ENCODE data around the gene SMARCB1.

SMARCB1 gene

GRCh38 chr22:23779731-23780130 is 7.0 kb upstream of the SMARCB1 start:
- Histone ChIP-seq H3K27ac (ENCODE audit: insufficient read depth, low read depth, low read length, poor library complexity, severe bottlenecking) (no peak overlapping the region), H3K9me3 (ENCODE audit: control insufficient read depth, low read length) (no peaks in the 10 kb centered on the region), H3K36me3 (ENCODE audit: control insufficient read depth, insufficient read depth, low read length) (no peaks in the 10 kb centered on the region), H3K4me1 (ENCODE audit: control insufficient read depth, insufficient read depth, low read length) (peaks cover 4% of the 10 kb centered on the region), H3K4me3 (ENCODE audit: insufficient read depth, low read depth, low read length) (no peak overlapping the region), H3K27me3 (ENCODE audit: control insufficient read depth, insufficient read depth, low read length, poor library complexity, severe bottlenecking) (no peaks in the 10 kb centered on the region)
- WGBS, 2 experiments: 94 to 96% methylated on average over 5 of the region's 5 CpGs

GRCh38 chr22:23780146-23780748 is 6.5 kb upstream of the SMARCB1 start:
- Histone ChIP-seq H3K9me3 (ENCODE audit: control insufficient read depth, low read length) (no peaks in the 10 kb centered on the region), H3K4me1 (ENCODE audit: control insufficient read depth, insufficient read depth, low read length) (no peaks in the 10 kb centered on the region), H3K4me3 (ENCODE audit: insufficient read depth, low read depth, low read length) (no peak overlapping the region), H3K27me3 (ENCODE audit: control insufficient read depth, insufficient read depth, low read length, poor library complexity, severe bottlenecking) (no peaks in the 10 kb centered on the region), H3K27ac (ENCODE audit: insufficient read depth, low read depth, low read length, poor library complexity, severe bottlenecking) (no peak overlapping the region), H3K36me3 (ENCODE audit: control insufficient read depth, insufficient read depth, low read length) (no peaks in the 10 kb centered on the region)
- 89% methylated on average over 20 of the region's 20 CpGs for WGBS, 2 experiments

GRCh38 chr22:23781065-23781464 is 5.7 kb upstream of the SMARCB1 start:
- Histone ChIP-seq H3K4me3 (ENCODE audit: insufficient read depth, low read depth, low read length) (no peak overlapping the region), H3K4me1 (ENCODE audit: control insufficient read depth, insufficient read depth, low read length) (peaks cover 1% of the 10 kb centered on the region), H3K27ac (ENCODE audit: insufficient read depth, low read depth, low read length, poor library complexity, severe bottlenecking) (no peak overlapping the region), H3K9me3 (ENCODE audit: control insufficient read depth, low read length) (no peaks in the 10 kb centered on the region), H3K27me3 (ENCODE audit: control insufficient read depth, insufficient read depth, low read length, poor library complexity, severe bottlenecking) (no peaks in the 10 kb centered on the region), H3K36me3 (ENCODE audit: control insufficient read depth, insufficient read depth, low read length) (no peaks in the 10 kb centered on the region)
- 86 to 88% methylated on average over 15 of the region's 15 CpGs for WGBS, 2 experiments

- Histone ChIP-seq H3K4me1 (ENCODE audit: control insufficient read depth, insufficient read depth, low read length) (peaks cover 4% of the 10 kb centered on the region), H3K36me3 (ENCODE audit: control insufficient read depth, insufficient read depth, low read length) (no peaks in the 10 kb centered on the region), H3K4me3 (ENCODE audit: insufficient read depth, low read depth, low read length) (no peak overlapping the region), H3K27me3 (ENCODE audit: control insufficient read depth, insufficient read depth, low read length, poor library complexity, severe bottlenecking) (no peaks in the 10 kb centered on the region), H3K27ac (ENCODE audit: insufficient read depth, low read depth, low read length, poor library complexity, severe bottlenecking) (no peak overlapping the region), H3K9me3 (ENCODE audit: control insufficient read depth, low read length) (no peaks in the 10 kb centered on the region)
- 88% methylated on average over 14 of the region's 14 CpGs for whole genome bisulfite sequencing, 2 experiments
These were observed 5.1 kb upstream of the SMARCB1 start for GRCh38 chr22:23781511-23782183.

GRCh38 chr22:23782252-23782651 is 4.5 kb upstream of the SMARCB1 start:
- H3K27me3 ChIP-seq (ENCODE audit: control insufficient read depth, insufficient read depth, low read length, poor library complexity, severe bottlenecking): no peaks in the 10 kb centered on the region
- no peak overlapping the region for H3K4me3 ChIP-seq (ENCODE audit: insufficient read depth, low read depth, low read length)
- H3K9me3 ChIP-seq (ENCODE audit: control insufficient read depth, low read length): no peaks in the 10 kb centered on the region
- WGBS, 2 experiments: 94 to 96% methylated on average over 16 of the region's 16 CpGs
- H3K36me3 ChIP-seq (ENCODE audit: control insufficient read depth, insufficient read depth, low read length): no peaks in the 10 kb centered on the region
- peaks cover 4% of the 10 kb centered on the region for H3K4me1 ChIP-seq (ENCODE audit: control insufficient read depth, insufficient read depth, low read length)
- no peak overlapping the region for H3K27ac ChIP-seq (ENCODE audit: insufficient read depth, low read depth, low read length, poor library complexity, severe bottlenecking)

- Histone ChIP-seq H3K27me3 (ENCODE audit: control insufficient read depth, insufficient read depth, low read length, poor library complexity, severe bottlenecking) (no peaks in the 10 kb centered on the region), H3K36me3 (ENCODE audit: control insufficient read depth, insufficient read depth, low read length) (no peaks in the 10 kb centered on the region), H3K4me1 (ENCODE audit: control insufficient read depth, insufficient read depth, low read length) (peaks cover 4% of the 10 kb centered on the region), H3K9me3 (ENCODE audit: control insufficient read depth, low read length) (no peaks in the 10 kb centered on the region), H3K27ac (ENCODE audit: insufficient read depth, low read depth, low read length, poor library complexity, severe bottlenecking) (no peak overlapping the region), H3K4me3 (ENCODE audit: insufficient read depth, low read depth, low read length) (no peak overlapping the region)
- 89 to 92% methylated on average over 1 of the region's 1 CpG for WGBS, 2 experiments
These were observed 4.1 kb upstream of the SMARCB1 start for GRCh38 chr22:23782703-23783102.

GRCh38 chr22:23783265-23784150 is 3.3 kb upstream of the SMARCB1 start:
- H3K4me3 ChIP-seq (ENCODE audit: insufficient read depth, low read depth, low read length): no peak overlapping the region
- H3K27ac ChIP-seq (ENCODE audit: insufficient read depth, low read depth, low read length, poor library complexity, severe bottlenecking): no peak overlapping the region
- no peaks in the 10 kb centered on the region for H3K36me3 ChIP-seq (ENCODE audit: control insufficient read depth, insufficient read depth, low read length)
- no peaks in the 10 kb centered on the region for H3K9me3 ChIP-seq (ENCODE audit: control insufficient read depth, low read length)
- WGBS, 2 experiments: 86 to 88% methylated on average over 15 of the region's 15 CpGs
- no peaks in the 10 kb centered on the region for H3K27me3 ChIP-seq (ENCODE audit: control insufficient read depth, insufficient read depth, low read length, poor library complexity, severe bottlenecking)
- H3K4me1 ChIP-seq (ENCODE audit: control insufficient read depth, insufficient read depth, low read length): peaks cover 5% of the 10 kb centered on the region

GRCh38 chr22:23784215-23784732 is 2.5 kb upstream of the SMARCB1 start:
- H3K4me1 ChIP-seq (ENCODE audit: control insufficient read depth, insufficient read depth, low read length): peaks cover 12% of the 10 kb centered on the region
- H3K36me3 ChIP-seq (ENCODE audit: control insufficient read depth, insufficient read depth, low read length): no peaks in the 10 kb centered on the region
- 90 to 93% methylated on average over 8 of the region's 8 CpGs for WGBS, 2 experiments
- H3K9me3 ChIP-seq (ENCODE audit: control insufficient read depth, low read length): no peaks in the 10 kb centered on the region
- H3K27me3 ChIP-seq (ENCODE audit: control insufficient read depth, insufficient read depth, low read length, poor library complexity, severe bottlenecking): no peaks in the 10 kb centered on the region
- H3K4me3 ChIP-seq (ENCODE audit: insufficient read depth, low read depth, low read length): no peak overlapping the region
- H3K27ac ChIP-seq (ENCODE audit: insufficient read depth, low read depth, low read length, poor library complexity, severe bottlenecking): no peak overlapping the region

- H3K36me3 ChIP-seq (ENCODE audit: control insufficient read depth, insufficient read depth, low read length): no peaks in the 10 kb centered on the region
- no peaks in the 10 kb centered on the region for H3K27me3 ChIP-seq (ENCODE audit: control insufficient read depth, insufficient read depth, low read length, poor library complexity, severe bottlenecking)
- H3K4me1 ChIP-seq (ENCODE audit: control insufficient read depth, insufficient read depth, low read length): peaks cover 12% of the 10 kb centered on the region
- H3K4me3 ChIP-seq (ENCODE audit: insufficient read depth, low read depth, low read length): peak overlapping the region; percentile 93
- no peaks in the 10 kb centered on the region for H3K9me3 ChIP-seq (ENCODE audit: control insufficient read depth, low read length)
- whole genome bisulfite sequencing, 2 experiments: 83 to 87% methylated on average over 9 of the region's 9 CpGs
- peak overlapping the region; percentile 100 for H3K27ac ChIP-seq (ENCODE audit: insufficient read depth, low read depth, low read length, poor library complexity, severe bottlenecking)
These were observed 480 bp upstream of the SMARCB1 start for GRCh38 chr22:23786261-23786710.

- Histone ChIP-seq H3K27me3 (ENCODE audit: control insufficient read depth, insufficient read depth, low read length, poor library complexity, severe bottlenecking) (no peaks in the 10 kb centered on the region), H3K9me3 (ENCODE audit: control insufficient read depth, low read length) (no peaks in the 10 kb centered on the region), H3K4me3 (ENCODE audit: insufficient read depth, low read depth, low read length) (peak overlapping the region; percentile 93), H3K27ac (ENCODE audit: insufficient read depth, low read depth, low read length, poor library complexity, severe bottlenecking) (peak overlapping the region; percentile 50), H3K36me3 (ENCODE audit: control insufficient read depth, insufficient read depth, low read length) (peaks cover 8% of the 10 kb centered on the region), H3K4me1 (ENCODE audit: control insufficient read depth, insufficient read depth, low read length) (peaks cover 12% of the 10 kb centered on the region)
- 11 to 12% methylated on average over 5 of the region's 5 CpGs for WGBS, 2 experiments
These were observed 782 bp downstream of the SMARCB1 start for GRCh38 chr22:23787600-23787896.
